NB4 (cell line): ENCODE measurements around the gene DNAH14.

Experiments
- DNase-seq: peaks from one replicate; pipeline ENCODE4 v3.0.0; 2010; ENCODE audit warnings: low read depth
- H3K4me3 ChIP-seq: one replicate; pipeline ENCODE4 v1.5.1; 2011; ENCODE audit warnings: mild to moderate bottlenecking, low read depth, low read length, moderate library complexity
- MYC ChIP-seq: IDR thresholded peaks from 2 replicates; pipeline ENCODE4 v1.6.1; 2011; ENCODE audit warnings: low read depth, low read length
- POLR2A ChIP-seq: IDR thresholded peaks from 2 replicates; pipeline ENCODE4 v1.6.1; 2011; ENCODE audit warnings: mild to moderate bottlenecking; ENCODE audit not compliant: insufficient read length; ENCODE audit errors: extremely low read depth
- TF ChIP-seq, protein P1 (sequence below): IDR thresholded peaks from one replicate; pipeline ENCODE4 v1.5.1; 2012; ENCODE audit warnings: low read depth, low read length
- TF ChIP-seq, protein P2 (sequence below): IDR thresholded peaks from 2 replicates; pipeline ENCODE4 v1.6.1; 2011; ENCODE audit warnings: low read depth, low read length

Gene DNAH14

DNA sequence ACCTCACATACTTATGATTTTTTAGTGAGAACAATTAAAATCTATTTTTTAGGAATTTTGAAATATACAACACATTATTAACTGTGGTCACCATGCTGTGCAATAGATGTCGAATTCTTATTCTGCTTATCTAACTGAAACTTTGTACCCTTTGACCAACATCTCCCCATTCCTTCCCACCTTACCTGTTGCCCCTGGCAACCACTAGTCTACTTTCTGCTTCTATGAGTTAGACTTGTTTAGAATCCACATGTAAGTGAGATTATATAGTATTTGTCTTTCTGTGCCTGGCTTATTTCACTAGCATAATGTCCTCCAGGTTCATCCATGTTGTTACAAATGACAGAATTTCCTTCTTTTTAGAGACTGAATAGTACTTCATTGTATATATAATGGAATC is 330.1 kb downstream of the DNAH14 start:
- DNase-seq, result no peak
- TF ChIP-seq MYC (no peak), POLR2A (no peak)
- TF ChIP-seq, protein P1, sequence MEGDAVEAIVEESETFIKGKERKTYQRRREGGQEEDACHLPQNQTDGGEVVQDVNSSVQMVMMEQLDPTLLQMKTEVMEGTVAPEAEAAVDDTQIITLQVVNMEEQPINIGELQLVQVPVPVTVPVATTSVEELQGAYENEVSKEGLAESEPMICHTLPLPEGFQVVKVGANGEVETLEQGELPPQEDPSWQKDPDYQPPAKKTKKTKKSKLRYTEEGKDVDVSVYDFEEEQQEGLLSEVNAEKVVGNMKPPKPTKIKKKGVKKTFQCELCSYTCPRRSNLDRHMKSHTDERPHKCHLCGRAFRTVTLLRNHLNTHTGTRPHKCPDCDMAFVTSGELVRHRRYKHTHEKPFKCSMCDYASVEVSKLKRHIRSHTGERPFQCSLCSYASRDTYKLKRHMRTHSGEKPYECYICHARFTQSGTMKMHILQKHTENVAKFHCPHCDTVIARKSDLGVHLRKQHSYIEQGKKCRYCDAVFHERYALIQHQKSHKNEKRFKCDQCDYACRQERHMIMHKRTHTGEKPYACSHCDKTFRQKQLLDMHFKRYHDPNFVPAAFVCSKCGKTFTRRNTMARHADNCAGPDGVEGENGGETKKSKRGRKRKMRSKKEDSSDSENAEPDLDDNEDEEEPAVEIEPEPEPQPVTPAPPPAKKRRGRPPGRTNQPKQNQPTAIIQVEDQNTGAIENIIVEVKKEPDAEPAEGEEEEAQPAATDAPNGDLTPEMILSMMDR, result no peak
- no peak overlapping the region for H3K4me3 ChIP-seq

DNA sequence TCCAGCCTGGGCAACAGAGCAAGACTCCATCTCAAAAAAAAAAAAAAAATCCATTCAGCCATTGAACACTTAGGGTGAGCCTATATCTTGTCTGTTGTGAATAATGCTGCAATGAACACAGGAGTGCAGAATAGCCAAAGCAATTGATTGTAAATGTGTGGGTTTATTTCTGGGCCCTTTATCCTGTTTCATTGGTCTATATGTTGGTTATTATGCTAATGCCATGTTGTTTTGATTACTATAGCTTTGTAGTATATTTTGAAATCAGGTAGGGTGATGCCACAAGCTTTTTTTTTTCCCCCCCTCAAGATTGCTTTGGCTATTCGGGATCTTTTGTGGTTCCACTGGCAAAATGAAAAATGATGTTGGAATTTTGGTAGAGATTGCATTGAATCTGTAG is 330.8 kb downstream of the DNAH14 start:
- H3K4me3 ChIP-seq, result no peak overlapping the region
- DNase-seq, result no peak
- TF ChIP-seq POLR2A, result no peak
- TF ChIP-seq, protein P2, sequence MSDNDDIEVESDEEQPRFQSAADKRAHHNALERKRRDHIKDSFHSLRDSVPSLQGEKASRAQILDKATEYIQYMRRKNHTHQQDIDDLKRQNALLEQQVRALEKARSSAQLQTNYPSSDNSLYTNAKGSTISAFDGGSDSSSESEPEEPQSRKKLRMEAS, result no peak

DNA sequence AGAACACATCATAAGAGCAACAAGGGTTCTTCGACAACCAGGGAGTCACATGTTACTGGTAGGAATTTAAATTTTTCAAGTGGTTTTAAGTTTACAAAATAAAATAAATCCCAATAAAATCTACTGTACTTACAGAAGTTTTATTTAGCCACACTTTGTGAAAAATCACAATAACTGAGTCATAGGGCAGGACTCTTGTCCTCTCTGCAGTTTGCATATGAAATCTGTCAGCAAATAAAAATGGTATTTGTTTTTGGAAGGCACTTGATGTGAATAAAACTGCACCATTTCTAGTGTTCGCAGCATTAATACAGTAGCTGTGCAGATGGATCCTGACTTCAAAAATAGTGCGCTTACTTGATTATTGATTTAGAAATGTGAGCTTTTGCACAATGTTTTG is 348.0 kb downstream of the DNAH14 start:
- no peak for TF ChIP-seq MYC
- TF ChIP-seq, protein P1, result no peak
- TF ChIP-seq POLR2A, result no peak
- TF ChIP-seq, protein P2, result no peak
- no peak overlapping the region for H3K4me3 ChIP-seq
- no peak for DNase-seq

DNA sequence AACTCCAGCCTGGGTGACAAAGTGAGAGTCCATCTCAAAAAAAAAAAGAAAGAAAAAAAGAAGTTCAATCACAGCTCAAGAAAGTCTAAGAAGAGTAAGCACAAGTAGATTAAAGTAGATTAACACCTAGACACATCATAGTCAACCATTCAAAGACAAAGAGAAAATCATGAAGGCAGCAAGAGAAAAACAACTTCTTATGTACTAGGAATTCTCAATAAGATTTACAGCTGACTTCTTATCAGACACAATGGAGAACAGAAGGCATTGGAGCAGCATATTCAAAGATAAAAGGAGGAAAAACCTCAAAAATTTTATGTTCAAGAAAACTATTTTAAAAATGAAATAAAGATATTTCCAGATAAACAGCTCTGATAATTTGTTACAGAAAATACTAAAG is 351.1 kb downstream of the DNAH14 start:
- no peak overlapping the region for H3K4me3 ChIP-seq
- DNase-seq, result no peak
- TF ChIP-seq, protein P2, result no peak
- TF ChIP-seq MYC, result no peak
- TF ChIP-seq, protein P1, result no peak
- no peak for TF ChIP-seq POLR2A

DNA sequence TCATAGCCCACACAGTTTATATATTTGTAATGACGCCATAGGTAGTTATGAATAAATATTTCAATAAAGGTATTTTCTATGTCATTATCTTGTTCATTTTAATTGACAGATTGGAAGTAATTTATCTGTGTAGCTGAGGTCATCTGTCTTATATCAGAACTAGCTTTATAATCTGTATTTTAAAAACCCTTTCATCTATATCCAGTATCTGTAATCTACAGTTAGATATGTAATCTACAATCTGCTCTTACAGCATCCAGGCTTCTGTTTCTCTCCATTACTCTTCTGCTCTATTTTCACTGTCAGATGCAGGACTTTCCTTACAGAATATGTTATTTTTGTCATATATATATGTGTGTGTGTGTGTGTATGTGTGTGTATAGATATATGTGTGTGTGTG is 360.8 kb downstream of the DNAH14 start:
- H3K4me3 ChIP-seq, result no peak overlapping the region
- TF ChIP-seq, protein P1, result no peak
- TF ChIP-seq POLR2A, result no peak
- TF ChIP-seq, protein P2, result no peak
- TF ChIP-seq MYC, result no peak
- DNase-seq, result no peak

DNA sequence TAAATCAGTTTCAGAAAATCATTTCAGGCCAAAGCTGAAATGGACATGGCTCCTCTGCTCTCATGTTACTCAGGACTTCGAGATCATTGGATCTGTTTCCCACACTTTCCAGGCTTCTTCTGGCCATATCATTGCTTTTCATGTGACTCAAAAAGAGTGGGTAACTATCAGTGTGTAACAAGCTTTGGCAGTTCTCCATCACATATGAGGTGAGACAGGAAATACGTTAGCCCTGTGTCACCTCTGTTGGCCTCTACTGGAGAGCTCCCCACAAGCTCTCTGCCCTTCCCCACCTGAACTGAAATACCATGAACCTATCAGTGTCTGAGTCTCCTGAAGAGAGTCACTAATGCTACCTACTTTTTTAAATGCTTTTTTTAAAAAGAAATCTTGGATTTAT is 370.1 kb downstream of the DNAH14 start:
- H3K4me3 ChIP-seq, result no peak overlapping the region
- TF ChIP-seq, protein P1, result no peak
- TF ChIP-seq, protein P2, result no peak
- TF ChIP-seq MYC, result no peak
- no peak for TF ChIP-seq POLR2A
- no peak for DNase-seq
